Activated CD4-positive, alpha-beta memory T cell treated with anti-CD3 and anti-CD28 coated beads for 36 hours (primary cell): ENCODE data around the gene LIPA. TPM values are rescaled to one million over a fixed set of nuclear protein-coding genes. Genes with fewer than 3 reads are reported as not detected.

Experiments used
- CTCF ChIA-PET: fragments of 350-600 bp; sonication (Branson Sonifier 250); formaldehyde crosslinking; loops from one replicate; lab custom pipeline; 2021; ENCODE audit warnings: antibody characterized with exemption, inconsistent platforms; lab: Charles Lee
- POLR2A ChIA-PET: fragments of 350-600 bp; sonication (Branson Sonifier 250); formaldehyde crosslinking; loops from one replicate; lab custom pipeline; 2021; ENCODE audit warnings: antibody characterized with exemption; lab: Charles Lee
- DNase-seq: peaks from one replicate; pipeline ENCODE4 v3.0.0-alpha.2; 2020
- H3K27ac Mint-ChIP-seq: one replicate; pipeline ENCODE4 v1.8.0; 2021; ENCODE audit warnings: mixed read lengths
- H3K27me3 Mint-ChIP-seq: one replicate; pipeline ENCODE4 v1.8.0; 2021; ENCODE audit warnings: mixed read lengths
- H3K36me3 Mint-ChIP-seq: one replicate; pipeline ENCODE4 v1.8.0; 2021; ENCODE audit warnings: mixed read lengths
- H3K4me1 Mint-ChIP-seq: one replicate; pipeline ENCODE4 v1.8.0; 2021; ENCODE audit warnings: low read depth, mixed read lengths
- H3K4me3 Mint-ChIP-seq: one replicate; pipeline ENCODE4 v1.8.0; 2021; ENCODE audit warnings: mild to moderate bottlenecking, mixed read lengths
- H3K9me3 Mint-ChIP-seq: one replicate; pipeline ENCODE4 v1.8.0; 2021; ENCODE audit warnings: mixed read lengths
- intact Hi-C: fragments of 100-400 bp; cut with micrococcal nuclease; formaldehyde crosslinking; loops from one replicate; pipeline ENCODE4 v1.15.1; 2023
- total RNA-seq, 2 experiments: library from RNA; stranded (reverse); gene quantifications; one replicate each; pipeline ENCODE4 v1.2.3, GENCODE V29; 2021

LIPA gene
- total RNA-seq, 2 experiments from 2014 or later: 22.7 to 23.8 TPM

GRCh38 chr10:89216056-89216455, 35.5 kb downstream of the LIPA start:
- Mint-ChIP-seq H3K27ac (no peak overlapping the region), H3K4me3 (no peak overlapping the region), H3K9me3 (no peaks in the 10 kb centered on the region), H3K27me3 (peaks cover under 1% of the 10 kb centered on the region), H3K4me1 (peaks cover 10% of the 10 kb centered on the region), H3K36me3 (peaks cover 4% of the 10 kb centered on the region)
- intact Hi-C loops: loop anchor here (2.0 kb wide), 2 partner anchors 35 to 381 kb away; partner anchors contain the start of gene LIPA
- DNase-seq: no peak
- CTCF ChIA-PET: interaction anchor here (0.6 to 4.2 kb wide), 13 partner anchors 9 to 385 kb away, joined by 3 to 151 read pairs (median 6); partner anchors contain the start of genes CH25H and LIPA
- POLR2A ChIA-PET: no interaction called here

GRCh38 chr10:89215511-89215910, 36.1 kb downstream of the LIPA start:
- Mint-ChIP-seq H3K4me1 (peaks cover 10% of the 10 kb centered on the region), H3K9me3 (no peaks in the 10 kb centered on the region), H3K36me3 (peaks cover 4% of the 10 kb centered on the region), H3K4me3 (no peak overlapping the region), H3K27ac (no peak overlapping the region), H3K27me3 (peaks cover 6% of the 10 kb centered on the region)
- intact Hi-C loops: no loop called here
- no peak for DNase-seq
- CTCF ChIA-PET: interaction anchor here (0.8 to 4.2 kb wide), 12 partner anchors 9 to 384 kb away, joined by 3 to 151 read pairs (median 6); partner anchors contain the start of genes CH25H and LIPA
- POLR2A ChIA-PET: no interaction called here

- Mint-ChIP-seq H3K9me3 (no peaks in the 10 kb centered on the region), H3K36me3 (peaks cover 4% of the 10 kb centered on the region), H3K4me1 (peaks cover 10% of the 10 kb centered on the region), H3K27ac (no peak overlapping the region), H3K4me3 (no peak overlapping the region), H3K27me3 (peaks cover 6% of the 10 kb centered on the region)
- intact Hi-C loops: no loop called here
- DNase-seq: no peak
- CTCF ChIA-PET: interaction anchor here (0.8 to 4.2 kb wide), 28 partner anchors 9 to 386 kb away, joined by 3 to 151 read pairs (median 4); partner anchors contain the start of gene LIPA
- POLR2A ChIA-PET: no interaction called here
Observed at GRCh38 chr10:89214566-89215165, 36.9 kb downstream of the LIPA start.

GRCh38 chr10:89213191-89213808, 38.3 kb downstream of the LIPA start:
- CTCF ChIA-PET: interaction anchor here (0.6 to 4.2 kb wide), 23 partner anchors 9 to 386 kb away, joined by 3 to 151 read pairs (median 4); no protein-coding TSS in a partner anchor
- Mint-ChIP-seq H3K4me3 (no peak overlapping the region), H3K9me3 (no peaks in the 10 kb centered on the region), H3K4me1 (peaks cover 10% of the 10 kb centered on the region), H3K27me3 (peaks cover 8% of the 10 kb centered on the region), H3K27ac (no peak overlapping the region), H3K36me3 (peaks cover 4% of the 10 kb centered on the region)
- no peak for DNase-seq
- POLR2A ChIA-PET: interaction anchor here (0.7 kb wide), 1 partner anchor 19 kb away, joined by 3 read pairs; no protein-coding TSS in a partner anchor
- intact Hi-C loops: loop anchor here (1.0 kb wide), 2 partner anchors 183 to 278 kb away; no protein-coding TSS in a partner anchor

GRCh38 chr10:89210794-89211425, 40.7 kb downstream of the LIPA start:
- intact Hi-C loops: no loop called here
- H3K36me3 Mint-ChIP-seq: peaks cover 4% of the 10 kb centered on the region
- no peaks in the 10 kb centered on the region for H3K9me3 Mint-ChIP-seq
- no peak overlapping the region for H3K27ac Mint-ChIP-seq
- peaks cover 24% of the 10 kb centered on the region for H3K27me3 Mint-ChIP-seq
- peaks cover 13% of the 10 kb centered on the region for H3K4me1 Mint-ChIP-seq
- no peak overlapping the region for H3K4me3 Mint-ChIP-seq
- ChIA-PET CTCF (interaction anchor here (1.0 to 9.1 kb wide), 5 partner anchors 181 to 375 kb away, joined by 3 to 114 read pairs (median 4); no protein-coding TSS in a partner anchor), POLR2A (no interaction called here)
- DNase-seq: no peak

- Mint-ChIP-seq H3K4me3 (no peak overlapping the region), H3K27me3 (peaks cover 29% of the 10 kb centered on the region)
Observed at GRCh38 chr10:89209718-89210117, 41.9 kb downstream of the LIPA start.

GRCh38 chr10:89207801-89208551, 43.6 kb downstream of the LIPA start:
- intact Hi-C loops: loop anchor here (1.0 to 2.0 kb wide), 2 partner anchors 45 to 123 kb away; no protein-coding TSS in a partner anchor
- Mint-ChIP-seq H3K4me3 (peak overlapping the region; percentile 64), H3K27ac (no peak overlapping the region), H3K27me3 (peaks cover 29% of the 10 kb centered on the region), H3K4me1 (peaks cover 13% of the 10 kb centered on the region), H3K9me3 (no peaks in the 10 kb centered on the region), H3K36me3 (no peaks in the 10 kb centered on the region)
- peak; percentile 36 for DNase-seq
- ChIA-PET CTCF (interaction anchor here (0.6 to 9.1 kb wide), 14 partner anchors 8 to 373 kb away, joined by 3 to 114 read pairs (median 4); partner anchors contain the start of gene FAS), POLR2A (interaction anchor here (0.8 to 1.4 kb wide), 3 partner anchors 44 to 274 kb away, joined by 3 to 6 read pairs (median 4); partner anchors contain the start of gene FAS)

More at GRCh38 chr10:89209718-89210117, 41.9 kb downstream of the LIPA start:
- H3K36me3 Mint-ChIP-seq: no peaks in the 10 kb centered on the region
- POLR2A ChIA-PET: no interaction called here
- no peak for DNase-seq
- H3K9me3 Mint-ChIP-seq: no peaks in the 10 kb centered on the region
- H3K27ac Mint-ChIP-seq: no peak overlapping the region
- H3K4me1 Mint-ChIP-seq: peaks cover 13% of the 10 kb centered on the region
- CTCF ChIA-PET: interaction anchor here (0.7 to 9.1 kb wide), 6 partner anchors 9 to 374 kb away, joined by 3 to 114 read pairs (median 4); no protein-coding TSS in a partner anchor
- intact Hi-C loops: no loop called here

GRCh38 chr10:89207181-89207800, 44.3 kb downstream of the LIPA start, which contains the start of gene CH25H:
Gene CH25H, minus strand, starts transcription at chr10:89207317. Its CDS starts 25 bp downstream, at chr10:89207292.
- ChIA-PET CTCF (interaction anchor here (0.6 to 9.1 kb wide), 14 partner anchors 9 to 373 kb away, joined by 3 to 114 read pairs (median 4); partner anchors contain the start of gene FAS), POLR2A (interaction anchor here (1.0 to 1.4 kb wide), 2 partner anchors 217 to 273 kb away, joined by 4 to 6 read pairs; partner anchors contain the start of gene FAS)
- Mint-ChIP-seq H3K27ac (no peak within 1 kb of the TSS), H3K36me3 (no peaks in the 10 kb centered on the region), H3K27me3 (peaks cover 29% of the 10 kb centered on the region), H3K9me3 (no peaks in the 10 kb centered on the region), H3K4me1 (peaks cover 11% of the 10 kb centered on the region), H3K4me3 (peak within 1 kb of the TSS; percentile 64)
- intact Hi-C loops: loop anchor here (1.0 to 2.0 kb wide), 2 partner anchors 44 to 122 kb away; no protein-coding TSS in a partner anchor
- peak; percentile 71 for DNase-seq

- intact Hi-C loops: loop anchor here (1.0 to 2.0 kb wide), 2 partner anchors 43 to 122 kb away; no protein-coding TSS in a partner anchor
- ChIA-PET CTCF (interaction anchor here (0.7 to 9.1 kb wide), 11 partner anchors 9 to 372 kb away, joined by 3 to 114 read pairs (median 6); partner anchors contain the start of gene FAS), POLR2A (interaction anchor here (1.4 kb wide), 1 partner anchor 216 kb away, joined by 4 read pairs; the partner anchor contains the start of gene FAS)
- Mint-ChIP-seq H3K4me3 (peak overlapping the region; percentile 64), H3K27ac (no peak overlapping the region), H3K9me3 (no peaks in the 10 kb centered on the region), H3K4me1 (peaks cover 10% of the 10 kb centered on the region), H3K27me3 (peaks cover 29% of the 10 kb centered on the region), H3K36me3 (no peaks in the 10 kb centered on the region)
- DNase-seq: peak; percentile 49
Observed at GRCh38 chr10:89206402-89207180, 45.0 kb downstream of the LIPA start.
